SK-N-SH treated with all-trans-retinoic acid at 6 μM for 48 hours (cell line): ENCODE data around the gene SKIC8.

Source experiments
- BACH2 ChIP-seq: fragments of 250-450 bp; sonication (Bioruptor Pico); IDR thresholded peaks from 2 replicates; pipeline ENCODE4 v1.9.0; 2021; ENCODE audit warnings: mild to moderate bottlenecking, borderline replicate concordance
- RARB ChIP-seq: fragments of 250-450 bp; sonication (Bioruptor Pico); IDR thresholded peaks from 2 replicates; pipeline ENCODE4 v1.8.0; 2021; ENCODE audit warnings: mild to moderate bottlenecking, moderate library complexity
- TSHZ2 ChIP-seq: fragments of 250-450 bp; sonication (Bioruptor Pico); IDR thresholded peaks from 2 replicates; pipeline ENCODE4 v1.5.0; 2020; ENCODE audit warnings: mild to moderate bottlenecking, moderate library complexity

GRCh38 chr15:78325092-78325843, 25.9 kb upstream of the SKIC8 start:
- TF ChIP-seq TSHZ2 (CRISPR knock-in tag) (no peak), BACH2 (no peak), RARB (CRISPR knock-in tag) (no peak)
